IMR-90 (cell line): ENCODE measurements around the gene IL19. TPM values are rescaled to one million over a fixed set of nuclear protein-coding genes. Genes with fewer than 3 reads are reported as not detected.

ENCODE experiments used
- ATAC-seq: fragments of 200-7000 bp; cut with Tn5 transposase; 2 replicates; pipeline ENCODE4 v1.9.1; 2020; ENCODE audit warnings: low read depth, mild to moderate bottlenecking, moderate library complexity
- BruUV-seq: library from RNA; stranded (reverse); fragments of 400-500 nt; replicated peaks from 2 replicates; lab custom pipeline; 2021; lab: Mats Ljungman, UMichigan
- CTCF ChIA-PET: fragments of 300-600 bp; formaldehyde crosslinking; extraction: SDS; loops from one replicate; lab custom pipeline; 2021; ENCODE audit warnings: antibody characterized with exemption; lab: Yijun Ruan, JAX
- POLR2A ChIA-PET: fragments of 300-600 bp; sonication (Branson Sonifier 250); formaldehyde crosslinking; loops from one replicate; lab custom pipeline; 2022; ENCODE audit warnings: antibody characterized with exemption; ENCODE audit not compliant: unreplicated experiment; lab: Charles Lee
- DNase-seq: peaks from one replicate; pipeline ENCODE4 v3.0.0; 2013
- H2AFZ ChIP-seq: replicated peaks from 2 replicates; pipeline ENCODE3; 2013; ENCODE audit warnings: low read length, mild to moderate bottlenecking; ENCODE audit not compliant: poor library complexity
- H2AK5ac ChIP-seq: 2 replicates; pipeline ENCODE4 v1.6.1; 2013; ENCODE audit warnings: low read depth, low read length, inconsistent platforms
- H2AK9ac ChIP-seq: replicated peaks from 2 replicates; pipeline ENCODE3; 2013; ENCODE audit warnings: mild to moderate bottlenecking, low read depth, low read length, moderate library complexity; ENCODE audit not compliant: poor library complexity
- H2BK120ac ChIP-seq: 2 replicates; pipeline ENCODE4 v1.6.1; 2013; ENCODE audit warnings: low read depth, low read length, inconsistent platforms
- H2BK15ac ChIP-seq: 3 replicates; pipeline ENCODE4 v1.6.1; 2013; ENCODE audit warnings: low read depth, low read length, inconsistent platforms
- H2BK20ac ChIP-seq: 2 replicates; pipeline ENCODE4 v1.6.1; 2013; ENCODE audit warnings: low read depth, mild to moderate bottlenecking, inconsistent platforms, low read length, moderate library complexity
- H2BK5ac ChIP-seq: 2 replicates; pipeline ENCODE4 v1.6.1; 2013; ENCODE audit warnings: mild to moderate bottlenecking, low read depth, low read length, inconsistent platforms; ENCODE audit not compliant: poor library complexity, severe bottlenecking
- H3K14ac ChIP-seq: replicated peaks from 2 replicates; pipeline ENCODE4 v1.6.1; 2013; ENCODE audit warnings: low read depth, low read length, inconsistent platforms
- H3K18ac ChIP-seq: 2 replicates; pipeline ENCODE4 v1.6.1; 2013; ENCODE audit warnings: low read depth, low read length, control low read depth
- H3K23ac ChIP-seq: 2 replicates; pipeline ENCODE4 v1.6.1; 2013; ENCODE audit warnings: low read depth, low read length, inconsistent platforms
- H3K27ac ChIP-seq: 2 replicates; pipeline ENCODE4 v1.5.1; 2013; ENCODE audit warnings: mild to moderate bottlenecking, control low read depth, low read length; ENCODE audit not compliant: insufficient read depth
- H3K27me3 ChIP-seq: 2 replicates; pipeline ENCODE4 v1.6.1; 2013; ENCODE audit warnings: low read length; ENCODE audit not compliant: control insufficient read depth, insufficient read depth
- H3K36me3 ChIP-seq: 2 replicates; pipeline ENCODE4 v1.6.1; 2013; ENCODE audit warnings: low read length, mixed read lengths; ENCODE audit not compliant: control insufficient read depth, insufficient read depth
- H3K4ac ChIP-seq: 2 replicates; pipeline ENCODE4 v1.6.1; 2013; ENCODE audit warnings: low read depth, low read length, inconsistent platforms
- H3K4me1 ChIP-seq: 2 replicates; pipeline ENCODE4 v1.6.1; 2013; ENCODE audit warnings: low read length, mixed read lengths; ENCODE audit not compliant: control insufficient read depth, insufficient read depth
- H3K4me2 ChIP-seq: 2 replicates; pipeline ENCODE4 v1.6.1; 2013; ENCODE audit warnings: low read depth, mild to moderate bottlenecking, control low read depth, low read length, moderate library complexity
- H3K4me3 ChIP-seq: 2 replicates; pipeline ENCODE4 v1.5.1; 2013; ENCODE audit warnings: low read depth, mild to moderate bottlenecking, control low read depth, low read length, moderate library complexity; ENCODE audit not compliant: insufficient read depth
- H3K56ac ChIP-seq: 2 replicates; pipeline ENCODE4 v1.6.1; 2013; ENCODE audit warnings: low read length, inconsistent platforms; ENCODE audit not compliant: insufficient read depth; ENCODE audit errors: extremely low read depth
- H3K79me1 ChIP-seq, 2 experiments: 2 replicates each; pipeline ENCODE4 v1.6.1; 2013; ENCODE audit warnings: low read length in 2 of 2, inconsistent platforms in 1 of 2, low read depth in 1 of 2
- H3K9ac ChIP-seq: 2 replicates; pipeline ENCODE4 v1.6.1; 2013; ENCODE audit warnings: low read depth, low read length, control low read depth
- H3K9me1 ChIP-seq: 2 replicates; pipeline ENCODE4 v1.6.1; 2013; ENCODE audit warnings: low read length, inconsistent platforms; ENCODE audit not compliant: insufficient read depth
- H3K9me3 ChIP-seq: 2 replicates; pipeline ENCODE4 v1.6.1; 2013; ENCODE audit warnings: low read length; ENCODE audit not compliant: control insufficient read depth, insufficient read depth
- H4K20me1 ChIP-seq: 2 replicates; pipeline ENCODE4 v1.6.1; 2013; ENCODE audit warnings: low read length, inconsistent platforms; ENCODE audit not compliant: insufficient read depth
- H4K5ac ChIP-seq: 2 replicates; pipeline ENCODE4 v1.6.1; 2013; ENCODE audit warnings: mild to moderate bottlenecking, low read depth, low read length, control low read depth
- H4K8ac ChIP-seq, 2 experiments: 2 replicates each; pipeline ENCODE4 v1.6.1; 2013; ENCODE audit warnings: low read depth in 2 of 2, low read length in 2 of 2, control low read depth in 1 of 2, inconsistent platforms in 1 of 2
- H4K91ac ChIP-seq: 2 replicates; pipeline ENCODE4 v1.6.1; 2013; ENCODE audit warnings: low read depth, low read length, inconsistent platforms; ENCODE audit not compliant: insufficient read depth
- BHLHE40 ChIP-seq: fragments of 150-350 bp; IDR thresholded peaks from 2 replicates; pipeline ENCODE4 v1.6.1; 2016; ENCODE audit warnings: mild to moderate bottlenecking, low read depth, low read length
- CEBPB ChIP-seq: IDR thresholded peaks from 2 replicates; pipeline ENCODE4 v1.6.1; 2012; ENCODE audit warnings: low read depth, low read length, improper control_type of control experiment
- CHD1 ChIP-seq: IDR thresholded peaks from 2 replicates; pipeline ENCODE4 v1.6.1; 2012; ENCODE audit warnings: low read depth, low read length, improper control_type of control experiment
- CTCF ChIP-seq: conservative IDR thresholded peaks from 2 replicates; pipeline ENCODE4 v1.5.1; 2012; ENCODE audit warnings: mild to moderate bottlenecking, low read depth, low read length, improper control_type of control experiment
- FOS ChIP-seq: fragments of 150-350 bp; IDR thresholded peaks from 2 replicates; pipeline ENCODE4 v1.6.1; 2016; ENCODE audit warnings: low read depth, low read length
- MAFK ChIP-seq: IDR thresholded peaks from 2 replicates; pipeline ENCODE4 v1.6.1; 2012; ENCODE audit warnings: low read depth, low read length, improper control_type of control experiment
- MAZ ChIP-seq: IDR thresholded peaks from 2 replicates; pipeline ENCODE4 v1.6.1; 2012; ENCODE audit warnings: low read depth, mild to moderate bottlenecking, low read length, improper control_type of control experiment, moderate library complexity, borderline replicate concordance
- MXI1 ChIP-seq: IDR thresholded peaks from 2 replicates; pipeline ENCODE4 v1.6.1; 2012; ENCODE audit warnings: low read depth, mild to moderate bottlenecking, low read length, moderate library complexity, borderline replicate concordance
- NFE2L2 ChIP-seq: fragments of 150-350 bp; IDR thresholded peaks from 2 replicates; pipeline ENCODE4 v1.6.1; 2016; ENCODE audit warnings: low read depth, mild to moderate bottlenecking, low read length
- POLR2A ChIP-seq: IDR thresholded peaks from 2 replicates; pipeline ENCODE4 v1.6.1; 2012; ENCODE audit warnings: mild to moderate bottlenecking, low read depth, low read length
- RAD21 ChIP-seq: IDR thresholded peaks from 2 replicates; pipeline ENCODE4 v1.6.1; 2012; ENCODE audit warnings: low read length, improper control_type of control experiment
- RCOR1 ChIP-seq: IDR thresholded peaks from 2 replicates; pipeline ENCODE4 v1.6.1; 2012; ENCODE audit warnings: mild to moderate bottlenecking, low read length, improper control_type of control experiment; ENCODE audit not compliant: insufficient replicate concordance
- RFX5 ChIP-seq: IDR thresholded peaks from 2 replicates; pipeline ENCODE4 v1.8.0; 2012; ENCODE audit warnings: low read depth, mild to moderate bottlenecking, low read length, moderate library complexity
- SMC3 ChIP-seq: fragments of 150-350 bp; IDR thresholded peaks from 2 replicates; pipeline ENCODE4 v1.6.1; 2016; ENCODE audit warnings: low read depth, mild to moderate bottlenecking, antibody characterized with exemption, low read length, moderate library complexity
- WGBS, 2 experiments: methylation state at CpG; one replicate each; pipeline versions ENCODE4 v1.1.5 to v1.1.7; 2013; ENCODE audit warnings: missing lambda C conversion rate in 2 of 2; ENCODE audit not compliant: insufficient read length in 1 of 2; ENCODE audit errors: extremely low coverage in 2 of 2; 5-methylcytosine and 5-hydroxymethylcytosine counted together
- dilution Hi-C: fragments of 300-500 bp; cut with HindIII; formaldehyde crosslinking; loops from one replicate; pipeline ENCODE4 v1.14.3; 2018; ENCODE audit warnings: low sequenced_read_pairs; ENCODE audit not compliant: unreplicated experiment
- in situ Hi-C: fragments of 300-500 bp; cut with MboI; formaldehyde crosslinking; loops from 3 replicates; pipeline ENCODE4 v1.14.3; 2019; ENCODE audit warnings: low sequenced_read_pairs, inconsistent platforms, mixed read lengths
- intact Hi-C: fragments of 100-400 bp; cut with micrococcal nuclease; formaldehyde crosslinking; loops from 2 replicates; pipeline ENCODE4 v1.10.0; 2022
- polyA plus RNA-seq, 3 experiments: library from polyadenylated mRNA; depleted of rRNA; stranded (reverse); fragments of >200 nt; gene quantifications; 2 replicates each; pipeline ENCODE4 v1.2.3, GENCODE V29; 2012; ENCODE audit warnings: low replicate concordance in 1 of 3
- total RNA-seq: library from RNA; depleted of rRNA; stranded (reverse); fragments of >200 nt; gene quantifications from 2 replicates; pipeline ENCODE4 v1.2.3, GENCODE V29; 2012
- TF ChIP-seq, protein P1 (sequence below): fragments of 150-350 bp; IDR thresholded peaks from 2 replicates; pipeline ENCODE4 v1.6.1; 2017; ENCODE audit warnings: mild to moderate bottlenecking, antibody characterized with exemption, low read length, low read depth
- TF ChIP-seq, protein P2 (sequence below): fragments of 150-350 bp; IDR thresholded peaks from 2 replicates; pipeline ENCODE4 v1.6.1; 2016; ENCODE audit warnings: low read depth, mild to moderate bottlenecking, low read length, moderate library complexity, borderline replicate concordance

Gene IL19
- total and polyA plus RNA-seq, 2 of the 4 experiments (the other 2 are of a cell fraction), result not detected

GRCh38 chr1:206784471-206784903 lies 13.9 kb downstream of the IL19 start:
- no peak for TF ChIP-seq MAFK
- TF ChIP-seq RAD21, result no peak
- TF ChIP-seq MXI1, result no peak
- TF ChIP-seq, protein P1, sequence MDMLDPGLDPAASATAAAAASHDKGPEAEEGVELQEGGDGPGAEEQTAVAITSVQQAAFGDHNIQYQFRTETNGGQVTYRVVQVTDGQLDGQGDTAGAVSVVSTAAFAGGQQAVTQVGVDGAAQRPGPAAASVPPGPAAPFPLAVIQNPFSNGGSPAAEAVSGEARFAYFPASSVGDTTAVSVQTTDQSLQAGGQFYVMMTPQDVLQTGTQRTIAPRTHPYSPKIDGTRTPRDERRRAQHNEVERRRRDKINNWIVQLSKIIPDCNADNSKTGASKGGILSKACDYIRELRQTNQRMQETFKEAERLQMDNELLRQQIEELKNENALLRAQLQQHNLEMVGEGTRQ, result no peak
- no peak for TF ChIP-seq CTCF
- TF ChIP-seq CHD1, result no peak
- TF ChIP-seq NFE2L2, result no peak
- TF ChIP-seq, protein P2, sequence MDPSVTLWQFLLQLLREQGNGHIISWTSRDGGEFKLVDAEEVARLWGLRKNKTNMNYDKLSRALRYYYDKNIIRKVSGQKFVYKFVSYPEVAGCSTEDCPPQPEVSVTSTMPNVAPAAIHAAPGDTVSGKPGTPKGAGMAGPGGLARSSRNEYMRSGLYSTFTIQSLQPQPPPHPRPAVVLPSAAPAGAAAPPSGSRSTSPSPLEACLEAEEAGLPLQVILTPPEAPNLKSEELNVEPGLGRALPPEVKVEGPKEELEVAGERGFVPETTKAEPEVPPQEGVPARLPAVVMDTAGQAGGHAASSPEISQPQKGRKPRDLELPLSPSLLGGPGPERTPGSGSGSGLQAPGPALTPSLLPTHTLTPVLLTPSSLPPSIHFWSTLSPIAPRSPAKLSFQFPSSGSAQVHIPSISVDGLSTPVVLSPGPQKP, result no peak
- TF ChIP-seq RCOR1, result no peak
- TF ChIP-seq POLR2A, result no peak
- TF ChIP-seq CEBPB, result no peak
- TF ChIP-seq FOS, result no peak
- no peak for TF ChIP-seq SMC3
- no peak for TF ChIP-seq RFX5
- no peak for TF ChIP-seq MAZ
- TF ChIP-seq BHLHE40, result no peak
- no peak overlapping the region for H3K4me3 ChIP-seq
- no peaks in the 10 kb centered on the region for H3K36me3 ChIP-seq
- ChIA-PET CTCF (no interaction called here), POLR2A (no interaction called here)
- intact Hi-C loops (no loop called here), in situ Hi-C loops (no loop called here), dilution Hi-C loops (no loop called here)
- no peaks in the 10 kb centered on the region; the same call in none of the 2 replicates for H3K27me3 ChIP-seq
- H3K9ac ChIP-seq, result no peak overlapping the region
- H3K14ac ChIP-seq, result no peak overlapping the region
- no peak overlapping the region for H4K91ac ChIP-seq
- H3K9me3 ChIP-seq, result no peaks in the 10 kb centered on the region
- H3K56ac ChIP-seq, result no peak overlapping the region
- H3K9me1 ChIP-seq, result peaks cover 2% of the 10 kb centered on the region; the same call in 1 of the 2 replicates
- H4K8ac ChIP-seq, result no peak overlapping the region
- H4K20me1 ChIP-seq, result no peaks in the 10 kb centered on the region
- H2BK120ac ChIP-seq, result no peak overlapping the region
- BruUV-seq, result no TSS peak
- H2AK5ac ChIP-seq, result no peak overlapping the region
- H4K5ac ChIP-seq, result no peak overlapping the region
- no peak overlapping the region for H2BK15ac ChIP-seq
- H3K79me1 ChIP-seq, result no peaks in the 10 kb centered on the region
- H2AK9ac ChIP-seq, result no peak overlapping the region
- ATAC-seq, result no peak
- 90% methylated on average over 2 of the region's 17 CpGs; no CpG with 5 or more reads in 1 of the 2 experiments for WGBS, 2 experiments
- no peak overlapping the region for H2BK5ac ChIP-seq
- no peak overlapping the region for H3K27ac ChIP-seq
- no peaks in the 10 kb centered on the region for H3K4me1 ChIP-seq
- H3K4ac ChIP-seq, result no peak overlapping the region
- no peak overlapping the region for H3K18ac ChIP-seq
- H3K23ac ChIP-seq, result no peak overlapping the region
- H3K4me2 ChIP-seq, result no peak overlapping the region
- DNase-seq, result no peak
- no peak overlapping the region for H2BK20ac ChIP-seq
- no peak overlapping the region for H2AFZ ChIP-seq
